Occipital lobe (tissue), 2 donors: ENCODE data around the gene RRP36. TPM values are rescaled to one million over a fixed set of nuclear protein-coding genes. Genes with fewer than 3 reads are reported as not detected.
"Not testable (repeated sequence)": the region's sequence is repeated elsewhere in the genome, so short reads cannot be mapped to it uniquely, and the experiment has no call there.

Experiments
- DNase-seq: peaks from one replicate; lab custom pipeline; 2025; lab: John Stamatoyannopoulos, UW
- total RNA-seq: library from RNA; depleted of rRNA; stranded (reverse); fragments of >200 nt; gene quantifications from one replicate; pipeline ENCODE4 v1.2.3, GENCODE V29; 2014

The RRP36 gene
- 52.3 TPM for total RNA-seq

- peak; percentile 71 for DNase-seq
Observed at GRCh38 chr6:43021270-43022047, at the start of gene RRP36. Gene RRP36, plus strand, starts transcription at chr6:43021623. Its CDS starts 32 bp downstream, at chr6:43021655.

DNA sequence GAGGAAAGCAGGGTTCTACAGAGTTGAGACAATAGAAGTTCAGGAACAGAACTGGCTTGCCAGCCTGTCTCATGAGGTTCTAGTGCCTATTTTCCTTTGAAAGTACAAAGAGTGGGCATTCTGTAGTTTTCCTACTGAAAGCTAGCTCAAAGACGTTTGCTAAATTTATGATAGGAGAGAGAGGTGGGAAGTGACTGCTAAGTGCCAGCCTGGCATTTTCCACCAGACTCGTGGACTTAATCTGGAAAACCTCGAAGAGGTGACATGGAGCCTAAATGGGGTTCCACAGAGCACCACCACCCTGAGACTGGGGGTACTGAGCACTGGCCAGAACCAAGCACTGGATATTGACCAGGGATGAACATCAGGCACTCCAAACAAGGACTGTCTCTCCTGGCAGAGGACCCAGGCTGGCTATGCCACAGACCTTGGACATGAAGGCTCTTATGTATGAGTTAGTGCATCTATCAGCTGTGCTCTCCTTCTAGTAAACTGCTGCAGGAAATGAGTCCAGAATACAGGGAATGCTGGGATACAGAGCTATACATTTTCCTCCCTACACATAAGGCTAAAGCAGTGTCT is 49.6 kb upstream of the RRP36 start:
- no peak for DNase-seq

DNA sequence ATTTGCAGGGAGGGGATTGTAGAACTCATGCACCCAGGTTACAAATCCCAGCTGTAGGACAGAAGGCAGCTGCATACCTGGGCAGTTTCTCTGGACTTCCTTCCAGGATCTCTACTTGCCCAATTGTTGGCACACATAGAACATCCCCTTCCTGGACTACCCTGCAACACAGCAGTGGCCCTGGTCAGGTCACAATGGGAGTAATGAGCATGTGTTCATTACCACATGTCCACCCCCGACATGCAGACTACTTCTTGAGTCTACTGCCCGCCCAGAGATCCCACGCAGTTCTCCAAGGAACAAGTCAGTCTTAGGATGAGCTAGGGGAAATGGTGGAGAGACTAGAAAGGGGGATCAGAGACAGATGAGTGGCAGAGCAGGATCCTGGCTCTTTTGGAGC is 47.5 kb upstream of the RRP36 start:
- DNase-seq = no peak

- DNase-seq = no peak
Observed at GRCh38 chr6:42974919-42975505, 46.4 kb upstream of the RRP36 start.

DNA sequence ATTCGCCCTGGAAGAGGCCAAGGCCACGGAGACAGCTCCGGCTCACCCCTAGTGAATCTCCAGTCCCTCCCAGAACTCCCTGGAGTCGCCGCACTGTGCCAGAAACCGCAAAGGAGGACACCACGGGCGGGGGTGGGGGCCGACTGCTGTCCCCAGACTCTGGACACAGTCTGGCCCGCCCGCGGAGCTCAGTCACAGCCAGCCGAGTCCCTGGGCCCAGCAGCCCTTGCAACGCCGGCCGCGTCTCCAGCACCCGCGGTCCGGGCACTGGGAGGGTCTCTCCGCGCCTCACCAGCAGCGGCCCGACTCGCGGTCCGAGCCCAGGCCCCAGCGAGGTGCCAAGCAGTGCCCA is 43.0 kb upstream of the RRP36 start:
- peak; percentile 20 for DNase-seq

DNA sequence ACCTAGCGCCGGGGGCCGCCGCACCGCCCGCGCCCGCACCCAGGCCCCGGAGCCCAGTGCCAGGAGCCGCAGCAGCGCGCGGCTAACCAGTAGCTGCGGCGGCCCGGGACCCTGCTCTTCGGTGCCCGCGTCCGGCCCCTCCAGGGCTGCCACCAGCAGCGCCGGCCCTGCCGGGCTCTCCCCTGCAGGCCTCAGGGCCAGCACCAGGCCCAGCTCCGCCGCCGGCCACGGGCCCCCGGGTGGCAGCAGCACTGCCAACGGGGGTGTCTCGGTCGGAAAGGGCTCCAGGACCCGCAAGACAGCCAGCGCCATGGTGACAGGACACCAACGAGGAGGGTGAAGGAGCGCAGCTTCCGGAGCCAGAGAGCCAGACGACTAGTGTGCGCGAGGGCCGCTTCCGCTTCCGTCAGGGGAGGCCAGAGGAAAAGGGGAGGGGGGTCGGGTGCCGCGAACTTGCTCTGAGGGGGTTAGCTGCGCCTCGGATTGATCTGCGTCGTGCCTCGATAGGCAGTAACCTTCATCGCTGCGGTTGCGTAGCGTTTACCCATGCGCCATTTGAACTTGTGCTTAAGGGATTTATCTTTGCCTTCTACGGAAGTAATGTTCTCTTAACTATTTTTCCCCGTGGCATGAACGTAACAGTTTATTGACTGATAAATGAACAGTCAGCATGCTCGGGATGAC is 42.4 kb upstream of the RRP36 start, which contains the start of gene PEX6:
PEX6 (minus strand) TSS at position 343 of the 684 bp plus-strand sequence; CDS start at position 312, 31 bp downstream.
- peak; percentile 76 for DNase-seq

GRCh38 chr6:42979523-42980177 is 41.8 kb upstream of the RRP36 start:
- DNase-seq = no peak

DNA sequence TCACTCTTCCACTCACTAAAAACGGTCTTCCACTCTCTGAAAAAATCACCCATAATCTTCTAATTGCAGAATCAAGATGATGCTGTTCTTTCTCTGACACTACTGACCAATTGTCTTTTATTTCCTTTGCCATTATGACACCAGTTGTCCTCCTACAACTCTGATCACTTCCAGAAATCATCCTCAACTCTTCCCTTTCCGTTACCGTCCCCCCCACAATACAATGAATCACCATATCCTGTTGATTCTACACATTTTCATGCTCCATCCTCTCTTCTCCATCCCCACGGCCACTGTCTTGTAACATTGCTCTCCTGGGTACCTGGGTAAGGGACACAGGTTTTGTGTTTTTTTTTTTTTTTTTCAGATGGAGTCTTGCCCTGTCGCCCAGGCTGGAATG is 39.6 kb upstream of the RRP36 start:
- DNase-seq = no peak

GRCh38 chr6:42984001-42984923 is 37.2 kb upstream of the RRP36 start, which contains the start of gene PPP2R5D:
Gene PPP2R5D, plus strand, starts transcription at chr6:42984570. Its CDS starts 108 bp downstream, at chr6:42984678.
- peak; percentile 98 for DNase-seq

DNA sequence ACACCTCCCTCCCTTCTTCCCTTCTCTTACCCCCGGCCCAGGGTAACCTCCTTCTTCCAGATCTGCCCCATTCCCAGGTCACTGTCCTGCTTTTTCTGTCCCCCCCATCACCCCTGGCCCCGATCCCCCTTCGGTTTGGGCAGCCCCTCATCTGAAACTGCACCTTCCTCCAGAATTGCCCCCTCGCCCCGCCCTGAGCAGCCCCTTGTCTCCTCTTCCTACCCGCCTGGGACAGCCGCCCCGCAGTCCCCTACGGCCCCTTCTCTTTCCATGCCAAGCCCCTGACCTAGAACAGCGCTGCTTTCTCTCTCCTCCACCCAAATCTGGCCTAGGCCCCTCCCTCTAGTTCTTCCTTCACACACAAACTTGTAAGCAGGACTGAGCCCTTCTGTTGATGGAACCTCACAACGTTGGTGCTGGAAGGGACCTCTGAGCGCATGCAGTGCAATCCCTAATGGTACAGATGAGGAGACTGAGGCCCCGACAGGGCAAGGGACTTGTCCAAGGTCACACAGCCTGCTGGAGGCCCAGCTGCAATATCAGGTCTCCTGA is 36.4 kb upstream of the RRP36 start:
- no peak for DNase-seq

GRCh38 chr6:42987533-42988451 is 33.6 kb upstream of the RRP36 start:
- no peak for DNase-seq

- no peak for DNase-seq
Observed at GRCh38 chr6:42988486-42989020, 32.9 kb upstream of the RRP36 start.

GRCh38 chr6:42989923-42990322 is 31.5 kb upstream of the RRP36 start:
- DNase-seq = no peak

GRCh38 chr6:42993445-42993844 is 28.0 kb upstream of the RRP36 start:
- DNase-seq = no peak

GRCh38 chr6:42996513-42996912 is 24.9 kb upstream of the RRP36 start:
- no peak for DNase-seq

DNA sequence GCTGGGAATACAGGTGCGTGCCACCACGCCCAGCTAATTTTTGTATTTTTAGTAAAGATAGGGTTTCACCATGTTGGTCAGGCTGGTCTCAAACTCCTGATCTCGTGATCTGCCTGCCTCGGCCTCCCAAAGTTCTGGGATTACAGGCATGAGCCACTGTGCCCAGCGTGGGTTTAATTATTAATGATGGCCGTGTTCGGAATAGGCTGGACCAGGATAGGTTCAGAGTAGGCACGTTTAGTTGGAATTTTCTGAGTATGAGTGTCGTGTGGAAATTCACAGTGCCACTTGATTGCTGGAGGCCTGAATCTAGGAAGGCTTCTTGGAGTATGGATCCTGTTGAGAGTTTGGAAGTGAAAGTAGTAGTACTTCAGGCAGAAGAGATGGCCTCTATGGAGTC is 23.2 kb upstream of the RRP36 start:
- DNase-seq = not testable (repeated sequence)

- DNase-seq = no peak
Observed at GRCh38 chr6:43001843-43002242, 19.6 kb upstream of the RRP36 start.

- no peak for DNase-seq
Observed at GRCh38 chr6:43005844-43006243, 15.6 kb upstream of the RRP36 start.

- no peak for DNase-seq
Observed at GRCh38 chr6:43006251-43006650, 15.2 kb upstream of the RRP36 start.
